Hepatic stellate cell (primary cell): Measurements from ENCODE around the gene LRMDA.

ENCODE experiments used
- DNase-seq: peaks from one replicate; pipeline ENCODE4 v3.0.0; 2011; ENCODE audit warnings: low spot score

The LRMDA gene

DNA sequence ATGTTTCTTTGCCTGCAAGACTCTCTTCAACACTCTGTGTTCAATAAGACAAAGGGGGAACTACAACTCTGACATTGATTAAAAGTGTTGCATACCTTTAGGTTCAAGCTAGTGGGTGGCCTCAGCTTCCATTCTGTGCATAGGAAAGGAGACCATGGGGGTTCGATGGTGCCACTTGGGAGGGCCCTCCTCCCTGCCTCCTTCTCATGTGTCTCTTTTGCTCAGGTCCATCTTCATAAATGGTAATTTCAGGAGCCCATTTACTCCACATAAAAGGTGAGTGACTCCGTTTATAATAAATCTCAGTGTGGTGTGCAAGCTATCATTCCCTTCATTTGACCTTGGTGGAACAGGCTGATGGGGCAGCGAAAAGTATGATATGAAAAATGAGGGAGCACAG, 285.1 kb downstream of the LRMDA start:
- no peak for DNase-seq

DNA sequence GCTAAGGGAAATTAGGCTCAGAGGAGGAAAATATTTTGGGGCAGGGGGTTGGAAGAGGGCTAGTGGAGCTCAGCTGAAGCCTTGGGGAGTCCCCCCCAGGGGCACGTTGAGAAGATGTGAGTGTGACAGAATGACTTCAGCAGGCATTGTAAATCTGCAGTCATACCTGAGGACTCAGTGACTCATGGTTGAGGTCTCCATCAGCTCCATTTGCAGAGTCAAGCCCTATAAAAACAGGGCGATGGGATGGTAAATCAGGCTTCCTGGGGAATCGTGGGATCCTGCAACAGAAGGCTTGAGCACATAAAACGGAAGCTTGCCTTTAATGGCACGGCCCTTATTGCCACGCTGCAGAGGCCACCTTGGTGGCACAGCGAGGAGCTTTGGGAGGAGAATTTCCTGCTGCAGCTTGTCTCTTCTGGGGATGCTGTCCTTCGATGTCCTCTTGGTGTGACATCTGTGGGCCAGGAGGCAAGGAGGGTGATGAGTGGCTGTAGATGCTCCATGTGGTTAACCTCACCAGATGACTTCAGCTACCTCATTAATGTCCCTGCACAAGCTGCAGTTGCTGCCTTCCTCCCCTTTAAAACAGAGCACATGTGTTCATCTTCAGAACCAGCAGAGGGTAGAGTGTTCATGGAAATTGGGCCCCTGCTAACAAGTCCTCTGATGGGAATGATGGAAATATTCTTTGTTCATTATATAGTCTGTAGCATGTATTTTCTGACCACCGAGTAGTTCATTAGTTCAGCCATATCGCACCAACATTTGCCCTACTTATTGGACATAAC, 285.9 kb downstream of the LRMDA start:
- no peak for DNase-seq

DNA sequence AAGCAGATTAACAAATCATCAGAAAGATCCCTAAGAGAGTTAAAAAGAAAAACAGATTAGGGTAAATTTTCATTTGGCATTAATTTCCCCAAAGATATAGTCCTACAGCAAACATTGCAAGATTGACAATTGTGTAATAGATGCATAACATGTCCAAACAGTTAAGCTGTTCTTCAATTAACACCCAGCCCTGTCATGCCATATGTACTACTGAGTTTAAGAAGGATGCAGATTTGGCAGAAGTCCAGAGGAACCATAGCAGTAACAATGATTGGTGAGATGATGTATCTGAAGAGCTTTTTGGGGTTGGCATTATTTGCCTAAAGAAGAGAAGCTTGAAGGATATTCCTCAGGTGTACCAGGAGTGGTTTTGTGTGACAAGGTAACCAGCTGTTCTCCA, 287.6 kb downstream of the LRMDA start:
- no peak for DNase-seq

DNA sequence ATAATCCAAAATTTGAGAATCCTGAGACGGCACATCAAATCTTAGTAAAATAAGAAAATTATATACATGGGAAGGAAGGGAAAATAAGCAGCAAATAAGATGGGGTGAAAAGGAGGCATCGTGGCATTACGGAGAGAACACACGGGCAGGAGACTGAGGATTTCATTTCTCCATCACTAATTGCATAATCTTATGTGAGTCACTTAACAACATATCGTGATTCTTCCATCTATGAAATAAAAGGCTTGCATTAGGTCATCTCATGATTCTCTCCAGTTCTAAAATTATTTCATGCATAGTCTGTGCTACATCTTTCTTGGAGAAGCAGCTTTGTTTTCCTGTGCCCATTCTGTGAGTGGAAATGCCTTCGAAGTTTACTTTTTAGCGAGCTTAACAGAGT, 288.7 kb downstream of the LRMDA start:
- no peak for DNase-seq

DNA sequence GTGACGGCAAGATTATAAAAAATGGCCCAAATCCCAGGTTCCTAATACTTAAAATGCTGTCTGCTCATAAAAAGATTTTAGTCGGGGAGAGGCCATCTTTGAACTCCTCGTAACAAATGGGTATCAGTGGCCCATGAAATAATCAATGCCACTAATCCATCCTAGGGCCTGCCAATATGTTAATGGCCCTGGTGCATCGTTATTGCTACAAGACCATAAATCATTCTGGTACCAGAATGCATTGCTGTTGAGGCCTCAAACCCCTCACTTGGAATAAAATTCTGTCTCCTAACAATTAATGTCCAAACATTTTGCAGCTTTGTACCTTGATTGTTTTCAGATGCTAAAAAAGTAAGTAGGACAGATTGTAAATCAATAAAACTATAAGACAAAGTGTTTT, 290.6 kb downstream of the LRMDA start:
- DNase-seq: no peak

DNA sequence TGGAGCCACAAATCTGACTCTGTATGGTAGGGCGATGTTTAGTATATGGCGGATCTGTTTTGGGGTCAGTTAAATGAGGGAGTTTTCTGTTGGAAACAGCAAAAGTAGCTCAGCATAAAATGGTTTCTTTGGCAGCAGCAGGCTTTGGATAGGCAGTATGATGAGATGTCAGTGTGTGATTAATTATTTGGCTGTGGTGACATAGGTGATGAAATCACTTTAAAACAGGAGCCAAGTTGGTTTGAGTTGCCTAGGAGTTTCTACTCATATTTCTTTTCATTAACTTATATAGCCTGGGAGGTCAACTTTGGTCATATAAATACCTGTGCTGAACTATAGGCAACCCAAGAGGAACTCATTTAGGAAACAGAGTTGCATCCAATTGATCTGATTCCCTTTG, 291.2 kb downstream of the LRMDA start:
- no peak for DNase-seq

DNA sequence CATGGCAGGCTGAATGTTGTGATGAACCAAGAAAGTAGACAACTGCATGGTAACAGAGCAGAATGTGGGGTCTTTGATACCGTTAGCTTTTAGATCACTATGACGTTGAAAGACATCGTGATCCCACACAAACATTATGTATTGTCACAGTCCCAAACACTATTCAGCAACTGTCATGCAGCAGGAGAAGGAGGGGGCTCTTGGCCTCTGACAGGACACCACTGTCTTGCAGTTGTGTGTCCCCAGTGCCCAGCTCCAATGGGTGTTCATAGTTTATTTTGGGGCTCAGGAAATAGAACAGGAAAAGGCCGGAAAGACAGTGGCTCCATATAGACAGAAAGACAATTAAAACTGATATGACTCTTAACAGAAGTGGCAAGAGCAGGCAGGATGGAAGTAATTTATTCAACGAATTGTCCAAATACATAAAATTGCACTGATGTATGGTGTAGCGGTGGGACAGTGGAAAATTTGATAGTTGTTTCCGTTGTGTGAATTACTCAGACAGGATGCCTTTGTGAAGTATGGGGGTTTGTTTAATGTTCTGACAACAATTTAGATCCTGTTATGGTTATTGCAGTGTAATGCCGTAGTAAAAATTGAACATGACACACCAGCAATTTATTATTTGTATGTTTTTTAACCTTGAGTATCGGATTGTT, 292.0 kb downstream of the LRMDA start:
- DNase-seq: no peak

DNA sequence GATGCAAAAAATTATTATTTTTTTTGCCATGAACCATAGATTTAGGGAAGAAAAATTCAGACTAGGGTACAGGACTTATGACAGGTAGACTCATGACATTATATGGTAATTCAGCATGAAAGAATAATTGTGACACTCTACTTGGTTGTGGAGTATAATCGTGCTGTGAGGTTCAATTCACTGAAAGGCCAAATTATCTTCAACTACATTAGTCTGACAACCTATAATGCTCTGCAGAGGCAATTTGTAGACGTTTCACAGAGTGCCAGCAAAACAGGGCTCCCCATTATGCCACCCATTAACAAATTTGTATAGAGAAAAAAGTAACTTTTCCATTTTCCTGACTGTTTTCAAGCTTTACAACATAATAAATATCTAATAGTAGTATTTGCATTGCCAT, 292.6 kb downstream of the LRMDA start:
- no peak for DNase-seq

DNA sequence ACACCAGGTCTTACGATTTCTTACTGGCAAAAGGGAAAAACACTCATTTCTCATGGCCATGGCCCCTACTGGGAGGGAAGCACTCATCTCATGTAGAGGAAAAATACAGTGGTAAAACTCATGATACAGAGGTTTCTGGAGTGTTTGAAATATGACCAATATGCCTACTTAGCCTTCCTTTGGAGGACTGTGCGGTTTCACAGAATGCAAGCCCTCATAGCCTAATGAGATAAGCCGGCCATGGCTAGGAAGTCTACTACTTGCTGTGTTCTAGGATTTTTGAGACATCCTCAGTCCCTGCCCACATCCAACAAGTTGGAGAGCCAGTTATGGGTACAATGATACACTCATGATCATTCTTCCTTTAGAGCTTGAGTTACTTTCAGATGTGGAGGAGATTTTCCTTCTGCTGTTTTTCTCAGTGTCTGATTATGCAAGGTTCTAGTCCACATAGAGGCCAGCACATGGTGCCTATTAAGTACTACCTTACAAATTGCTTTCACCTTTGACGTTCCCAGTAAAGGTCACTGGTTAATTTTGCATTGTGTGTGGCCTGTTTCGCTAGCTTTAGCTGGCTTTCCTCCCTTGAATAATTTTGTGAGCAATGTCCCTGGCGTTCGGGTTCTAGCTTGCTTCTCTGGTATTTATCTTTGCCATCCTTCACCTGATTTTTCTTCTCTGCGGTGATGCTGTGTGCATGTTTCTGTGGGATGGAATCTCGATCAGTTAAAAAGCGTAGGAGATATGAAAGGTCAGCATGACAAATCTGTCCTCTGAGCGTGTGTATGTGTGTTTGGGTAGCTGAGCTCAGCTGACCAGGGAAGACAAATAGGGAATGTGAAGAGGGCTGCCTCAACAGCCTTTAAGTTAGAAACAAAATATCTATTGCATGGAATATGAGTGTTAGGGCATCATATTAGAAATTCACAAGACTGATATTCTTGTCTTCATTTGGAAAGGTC, 295.4 kb downstream of the LRMDA start:
- no peak for DNase-seq

DNA sequence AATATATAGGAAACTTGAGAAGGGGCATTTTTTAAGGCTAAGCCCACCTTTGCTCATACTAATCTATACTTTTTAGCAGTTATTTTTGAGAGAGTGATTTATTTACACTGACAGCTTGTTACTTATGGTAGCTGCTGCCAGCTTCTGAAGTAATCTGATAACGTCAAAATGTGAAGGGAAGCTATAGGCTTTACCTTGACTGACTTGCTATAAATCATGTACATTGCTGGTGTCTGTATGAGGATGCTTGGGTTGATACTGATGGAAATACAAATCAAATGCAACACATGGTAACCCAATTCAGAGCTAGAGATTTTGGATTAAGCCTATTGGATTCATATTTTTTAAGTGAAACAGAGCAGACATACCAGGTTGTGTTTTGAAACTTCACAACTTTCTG, 299.4 kb downstream of the LRMDA start:
- no peak for DNase-seq

DNA sequence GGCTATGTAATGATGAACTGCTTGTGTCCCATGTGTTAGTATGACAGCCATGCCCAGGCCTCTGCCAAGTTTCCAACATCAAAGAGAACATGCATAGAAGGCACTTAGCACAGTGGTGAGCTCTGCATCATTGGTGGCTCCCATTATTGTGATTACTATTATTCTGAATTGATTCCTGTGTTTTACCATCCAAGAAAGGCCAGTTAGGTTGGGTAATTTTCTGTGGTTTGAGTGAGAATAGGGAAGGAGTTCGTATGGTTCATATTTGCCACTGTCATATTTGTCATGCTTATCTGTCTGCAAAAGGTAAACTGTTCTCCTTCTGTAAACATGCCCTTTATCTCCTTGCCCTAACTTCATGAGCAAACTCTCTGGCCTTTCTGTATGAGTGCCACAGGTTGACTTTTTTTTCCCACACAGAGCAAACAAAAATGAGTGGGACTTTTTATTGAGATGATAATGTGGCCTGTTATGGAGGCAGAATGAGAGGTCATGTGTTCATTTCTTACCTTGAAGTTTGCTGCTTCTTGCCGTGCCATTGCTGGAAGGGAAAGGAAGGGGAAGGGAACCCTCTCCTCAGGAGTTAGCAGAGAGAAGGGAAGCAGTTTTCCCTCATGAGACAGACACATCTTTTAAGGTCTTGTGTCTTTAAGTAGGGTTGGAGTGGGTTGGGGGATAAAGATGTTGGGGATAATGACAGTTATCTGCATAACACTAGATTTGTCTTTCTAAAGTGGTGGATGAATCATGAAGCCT, 301.9 kb downstream of the LRMDA start:
- no peak for DNase-seq

DNA sequence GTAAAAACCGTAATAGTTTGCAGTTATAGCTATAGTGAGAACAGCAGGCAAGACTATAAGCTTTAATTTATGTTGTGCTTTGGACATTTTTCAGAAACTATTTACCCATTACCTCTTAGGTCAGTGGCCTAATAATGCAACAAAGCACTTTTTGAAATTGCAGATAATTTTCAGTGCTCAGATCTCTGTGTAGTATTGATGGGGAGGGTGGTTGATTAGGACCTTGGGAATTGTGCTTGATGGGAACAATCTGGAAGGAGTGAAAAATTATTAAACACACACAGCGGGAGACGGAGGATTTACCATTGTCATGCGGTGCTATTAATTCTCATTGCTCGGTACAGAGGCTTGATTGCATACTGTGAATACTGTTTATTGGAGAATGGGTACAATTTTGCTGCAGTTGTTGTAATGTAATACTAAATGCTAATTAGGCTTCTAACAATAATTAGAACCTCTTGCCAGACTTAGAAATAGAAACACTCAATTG, 304.8 kb downstream of the LRMDA start:
- no peak for DNase-seq

DNA sequence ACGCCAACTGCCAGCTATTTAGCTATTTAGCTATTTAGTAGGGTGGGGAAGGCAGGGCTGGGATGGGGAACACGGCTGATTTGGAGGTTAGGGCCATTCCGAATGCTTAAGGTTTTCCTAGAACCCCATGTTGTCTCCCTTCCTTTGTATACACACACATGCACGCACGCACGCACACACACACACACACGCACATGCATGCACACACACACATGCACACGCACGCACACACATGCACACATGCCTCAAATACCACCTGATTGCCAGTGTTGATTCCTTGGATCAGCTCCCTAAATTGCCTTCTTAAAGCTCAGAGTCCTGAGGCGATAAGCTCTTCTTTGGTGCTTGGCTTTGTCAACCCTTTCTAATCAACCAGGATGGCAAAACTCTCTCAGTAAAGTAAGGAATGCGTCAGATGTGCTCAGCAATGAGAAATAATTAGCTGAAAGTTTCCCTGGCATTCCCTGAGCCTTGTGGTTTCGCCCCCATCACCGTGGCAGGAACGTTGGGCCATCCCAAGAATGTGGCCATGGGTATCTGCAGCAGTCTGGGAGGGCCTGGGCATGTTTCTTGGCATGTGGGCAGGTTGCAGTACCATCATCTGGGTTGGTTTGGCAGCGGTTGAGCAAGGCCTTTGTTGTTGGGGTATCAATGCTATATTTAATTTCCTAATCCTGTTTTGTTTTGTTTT, 305.6 kb downstream of the LRMDA start:
- DNase-seq: no peak

DNA sequence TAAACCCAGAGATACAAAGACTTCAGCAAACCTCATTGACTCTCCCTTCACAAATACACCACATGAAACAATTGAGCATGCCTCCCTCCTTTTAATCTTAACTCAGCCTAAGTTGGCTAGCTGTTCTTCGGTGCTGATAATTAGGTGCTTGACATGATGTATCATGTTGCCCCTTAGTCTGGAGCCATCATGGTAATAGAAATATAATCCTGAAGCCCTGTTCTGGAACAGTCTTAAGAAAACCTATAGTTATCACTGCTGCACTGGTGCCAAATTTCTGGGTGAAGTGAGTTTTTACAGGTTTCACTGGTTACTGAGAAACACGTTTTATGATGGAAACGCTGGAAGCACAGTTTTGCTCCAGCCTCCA, 306.1 kb downstream of the LRMDA start:
- DNase-seq: no peak

DNA sequence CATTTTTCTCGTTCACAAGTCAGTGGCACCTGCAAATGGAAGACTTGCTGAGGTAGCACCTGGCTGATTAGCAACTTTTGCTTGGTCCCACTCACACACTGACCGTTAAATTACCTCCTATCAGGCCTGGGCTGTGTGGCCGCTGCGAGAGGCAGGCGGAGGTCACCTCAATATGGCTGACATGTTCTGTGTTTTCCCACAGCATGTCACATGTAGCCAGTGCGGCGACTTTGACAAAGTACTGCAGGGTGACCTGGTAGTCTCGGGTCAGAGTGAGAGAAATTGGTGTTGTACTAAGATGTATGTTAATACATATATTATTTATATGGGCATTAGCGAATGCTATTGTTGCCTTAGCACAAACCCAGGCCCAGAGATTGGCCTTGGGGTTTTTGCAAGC, 307.5 kb downstream of the LRMDA start:
- no peak for DNase-seq

DNA sequence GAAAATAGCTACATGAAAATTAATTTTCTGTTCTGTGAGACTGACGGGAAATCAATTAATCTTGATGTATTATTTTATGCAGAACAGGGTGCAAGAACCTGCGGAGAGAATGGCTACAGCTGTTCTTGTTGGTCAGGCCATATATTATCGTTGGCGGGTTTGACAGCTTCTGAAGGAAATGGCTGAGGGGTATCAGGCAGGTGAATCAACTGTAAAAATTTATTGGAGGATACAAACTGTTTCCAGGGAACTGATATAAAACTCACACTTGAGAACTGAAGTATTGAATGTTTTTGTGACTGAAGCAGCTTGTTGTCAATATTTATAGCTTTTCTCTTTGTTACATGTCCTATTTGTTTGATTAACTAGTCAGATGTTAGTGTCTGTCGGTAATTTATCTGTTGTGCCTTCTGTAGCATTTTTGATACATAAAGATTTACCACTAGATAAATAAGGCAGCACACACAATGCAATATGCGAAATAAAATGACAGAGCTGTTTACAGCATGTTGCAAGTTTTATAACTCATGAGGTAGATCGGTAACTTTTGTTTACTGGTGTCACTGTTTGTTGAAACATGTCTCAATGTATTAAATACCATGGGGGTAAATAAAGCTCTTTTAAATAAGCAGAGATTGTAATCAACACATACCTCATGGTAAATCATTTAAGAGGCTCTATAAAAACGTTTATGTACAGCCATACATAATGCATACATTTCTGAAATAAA, 308.2 kb downstream of the LRMDA start:
- DNase-seq: no peak

DNA sequence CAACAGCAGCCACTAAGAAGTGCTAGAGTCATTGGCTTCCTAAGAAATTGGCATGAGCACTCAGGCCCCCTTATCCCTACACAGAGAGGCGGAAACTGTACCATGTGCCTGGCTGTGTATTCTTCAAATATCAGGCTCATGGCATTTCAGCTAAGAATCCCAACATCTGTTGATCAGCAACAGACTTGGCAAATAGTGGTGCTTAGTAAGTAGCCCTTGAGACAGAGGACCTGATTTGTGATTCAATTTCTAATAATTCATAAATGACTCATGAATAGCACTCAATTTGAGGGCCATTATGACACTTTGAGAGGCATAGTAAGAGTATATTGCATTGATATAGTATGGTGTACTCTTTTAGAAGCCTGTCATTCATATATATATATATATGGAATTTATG, 309.1 kb downstream of the LRMDA start:
- DNase-seq: no peak

DNA sequence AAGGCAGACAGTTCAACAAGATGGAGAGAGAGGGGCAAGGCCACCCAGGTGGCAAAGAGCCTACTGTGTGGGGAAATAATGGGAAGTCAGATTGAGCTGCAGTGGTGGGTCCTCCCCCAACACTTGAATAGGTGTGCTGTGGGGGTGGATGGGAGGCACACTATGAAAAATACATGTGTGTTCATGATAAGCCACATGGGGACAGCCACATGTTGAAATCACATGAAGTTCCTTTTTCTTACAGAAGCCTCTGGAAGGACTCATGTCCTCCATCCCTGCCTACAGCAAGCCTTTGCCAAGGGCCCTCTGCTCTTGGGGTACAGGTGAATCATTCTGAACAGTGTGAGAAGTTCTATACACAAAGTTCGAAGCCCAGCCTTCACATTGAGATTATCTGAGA, 310.9 kb downstream of the LRMDA start:
- no peak for DNase-seq

DNA sequence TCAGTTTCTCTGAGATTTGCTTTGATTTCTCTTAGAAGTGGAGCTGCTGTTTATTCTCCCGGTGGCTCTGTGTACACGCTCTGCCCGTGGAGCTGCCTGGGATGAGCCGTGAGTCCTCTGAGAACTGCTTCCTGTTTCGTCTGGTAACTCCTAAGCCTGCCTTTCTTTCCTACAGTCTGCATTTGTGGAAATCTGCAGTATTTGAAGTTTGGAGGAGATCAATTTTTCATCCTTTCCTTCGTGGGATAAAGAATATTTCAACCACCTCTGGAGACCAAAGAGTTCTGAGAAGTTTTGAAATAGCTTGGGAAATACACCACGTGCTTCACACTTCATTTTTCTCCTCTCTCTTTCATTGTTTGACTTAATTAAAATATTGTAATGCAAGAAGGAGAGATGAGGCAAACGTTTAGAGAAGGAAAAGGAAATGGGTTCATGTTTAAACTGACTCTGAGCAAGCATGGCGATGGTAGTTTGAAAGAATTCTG, 311.9 kb downstream of the LRMDA start:
- no peak for DNase-seq

DNA sequence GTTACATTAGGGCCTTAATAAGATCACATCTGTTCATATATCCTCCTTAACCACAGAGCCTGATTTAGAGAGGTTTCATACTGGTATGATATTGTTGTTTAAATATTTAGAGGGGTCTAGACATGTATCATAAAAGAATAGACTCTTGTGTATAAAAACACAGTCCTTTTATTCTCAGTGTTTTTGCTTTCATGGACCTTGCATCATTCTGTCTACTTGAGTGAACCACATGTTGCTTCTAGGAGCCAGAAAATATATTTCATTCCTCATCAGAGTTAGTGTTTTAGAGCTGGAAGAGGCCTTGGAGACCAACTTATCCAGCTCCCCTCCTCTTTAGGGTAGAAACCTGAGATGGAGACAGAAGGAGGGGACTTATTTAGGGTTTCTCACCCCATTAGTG, 312.8 kb downstream of the LRMDA start:
- no peak for DNase-seq
